HEK293 (cell line): ENCODE results near the gene WDR73.
A peak's percentile ranks its signal among the peaks of the same experiment; 100 is the strongest.

Experiments
- CTCF ChIA-PET: fragments of 350-600 bp; formaldehyde crosslinking; extraction: SDS; loops from one replicate; lab custom pipeline; 2021; ENCODE audit warnings: antibody characterized with exemption; lab: Yijun Ruan, JAX
- POLR2A ChIA-PET: fragments of 300-600 bp; formaldehyde crosslinking; extraction: SDS; loops from one replicate; lab custom pipeline; 2020; ENCODE audit warnings: antibody characterized with exemption, inconsistent platforms; lab: Yijun Ruan, JAX
- H3K27ac ChIP-seq: fragments of 200-500 bp; sonication (Bioruptor generic); 2 replicates; pipeline ENCODE4 v1.5.1; 2014; ENCODE audit warnings: low read depth, low read length, control low read depth, inconsistent platforms; ENCODE audit errors: extremely low read depth
- H3K36me3 ChIP-seq, 2 experiments: fragments of 200-500 bp in 1 of 2; sonication (Bioruptor generic) in 1 of 2; 1 replicate in 1 of 2; 2 replicates in 1 of 2; pipeline ENCODE4 v1.5.1; 2014 to 2017; ENCODE audit warnings: inconsistent platforms in 2 of 2, low read length in 2 of 2; ENCODE audit not compliant: control insufficient read depth in 2 of 2, insufficient read depth in 1 of 2
- H3K4me1 ChIP-seq: fragments of 200-500 bp; sonication (Bioruptor generic); 2 replicates; pipeline ENCODE4 v1.5.1; 2014; ENCODE audit warnings: mild to moderate bottlenecking, low read length, inconsistent platforms; ENCODE audit not compliant: control insufficient read depth, insufficient read depth
- H3K4me3 ChIP-seq: 2 replicates; pipeline ENCODE4 v1.5.1; 2011; ENCODE audit warnings: low read depth, mild to moderate bottlenecking, control low read depth, low read length, moderate library complexity
- H3K9me3 ChIP-seq: fragments of 200-500 bp; sonication (Bioruptor generic); 2 replicates; pipeline ENCODE4 v1.5.1; 2014; ENCODE audit warnings: low read depth, low read length, inconsistent platforms; ENCODE audit not compliant: control insufficient read depth, insufficient read depth
- PRDM4 ChIP-seq: fragments of 450-650 bp; formaldehyde crosslinking; IDR thresholded peaks from 2 replicates; pipeline ENCODE4 v1.5.1; 2017; ENCODE audit warnings: missing biosample characterization, missing genetic modification characterization
- ZFP69B ChIP-seq: fragments of 450-650 bp; formaldehyde crosslinking; IDR thresholded peaks from 2 replicates; pipeline ENCODE4 v1.5.1; 2016; ENCODE audit warnings: missing biosample characterization, missing genetic modification characterization
- ZNF514 ChIP-seq: fragments of 450-650 bp; formaldehyde crosslinking; IDR thresholded peaks from 2 replicates; pipeline ENCODE4 v1.5.1; 2016; ENCODE audit warnings: missing biosample characterization, missing genetic modification characterization
- ZNF654 ChIP-seq: fragments of 450-650 bp; formaldehyde crosslinking; IDR thresholded peaks from 2 replicates; pipeline ENCODE4 v1.5.1; 2016; ENCODE audit warnings: low read depth, missing biosample characterization, missing genetic modification characterization
- ZNF701 ChIP-seq: fragments of 450-650 bp; formaldehyde crosslinking; IDR thresholded peaks from 2 replicates; pipeline ENCODE4 v1.5.1; 2016; ENCODE audit warnings: missing biosample characterization, missing genetic modification characterization
- ZNF704 ChIP-seq: fragments of 450-650 bp; formaldehyde crosslinking; IDR thresholded peaks from 2 replicates; pipeline ENCODE4 v1.5.1; 2016; ENCODE audit warnings: missing biosample characterization, missing genetic modification characterization
- ZNF747 ChIP-seq: fragments of 450-650 bp; formaldehyde crosslinking; IDR thresholded peaks from 2 replicates; pipeline ENCODE4 v1.5.1; 2016; ENCODE audit warnings: missing biosample characterization, missing genetic modification characterization
- ZNF785 ChIP-seq: fragments of 450-650 bp; formaldehyde crosslinking; IDR thresholded peaks from 2 replicates; pipeline ENCODE4 v1.5.1; 2016; ENCODE audit warnings: missing biosample characterization, missing genetic modification characterization
- ZSCAN16 ChIP-seq: fragments of 450-650 bp; formaldehyde crosslinking; IDR thresholded peaks from 2 replicates; pipeline ENCODE4 v1.5.1; 2016; ENCODE audit warnings: missing biosample characterization, missing genetic modification characterization
- ZSCAN30 ChIP-seq: fragments of 450-650 bp; IDR thresholded peaks from 2 replicates; pipeline ENCODE4 v1.5.1; 2018; ENCODE audit warnings: missing biosample characterization, mild to moderate bottlenecking, missing genetic modification characterization, moderate library complexity
- ZSCAN5A ChIP-seq: fragments of 450-650 bp; formaldehyde crosslinking; IDR thresholded peaks from 2 replicates; pipeline ENCODE4 v1.5.1; 2016; ENCODE audit warnings: missing biosample characterization, missing genetic modification characterization
- TF ChIP-seq, protein P1 (sequence below): fragments of 450-650 bp; formaldehyde crosslinking; IDR thresholded peaks from 2 replicates; pipeline ENCODE4 v1.5.1; 2016; ENCODE audit warnings: missing biosample characterization, missing genetic modification characterization
- TF ChIP-seq, protein P2 (sequence below): fragments of 450-650 bp; formaldehyde crosslinking; IDR thresholded peaks from 2 replicates; pipeline ENCODE4 v1.5.0; 2017; ENCODE audit warnings: missing biosample characterization, missing genetic modification characterization, borderline replicate concordance

The WDR73 gene

DNA sequence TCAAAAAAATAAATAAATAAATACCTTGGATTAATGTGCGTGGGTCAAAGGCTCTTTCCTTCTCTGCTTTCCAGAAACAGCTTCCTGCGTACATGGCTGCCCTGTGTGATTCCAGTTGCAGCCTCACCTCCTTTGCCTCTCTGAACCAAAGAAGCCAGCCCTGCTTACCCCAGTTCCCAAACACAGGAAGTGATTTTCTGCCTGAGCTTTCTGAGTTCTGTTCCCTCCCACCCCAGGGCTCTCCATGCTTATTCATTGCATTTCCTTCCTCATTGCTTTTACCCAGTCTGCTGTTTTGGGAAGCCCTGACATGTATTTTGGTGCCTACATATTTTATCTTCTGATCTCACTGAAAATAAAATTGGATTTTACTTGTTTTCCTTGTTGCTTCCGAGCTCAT is 37.8 kb downstream of the WDR73 start (continued):
- no peak for TF ChIP-seq ZSCAN30 (tag by site-specific recombination)
- TF ChIP-seq ZNF514 (tag by site-specific recombination) = no peak
- no peak for TF ChIP-seq ZNF654 (tag by site-specific recombination)
- no peak for TF ChIP-seq ZNF704 (tag by site-specific recombination)
- no peak for TF ChIP-seq ZSCAN16 (tag by site-specific recombination)
- no peak for TF ChIP-seq ZNF785
- TF ChIP-seq PRDM4 (tag by site-specific recombination) = no peak
- TF ChIP-seq, protein P1, sequence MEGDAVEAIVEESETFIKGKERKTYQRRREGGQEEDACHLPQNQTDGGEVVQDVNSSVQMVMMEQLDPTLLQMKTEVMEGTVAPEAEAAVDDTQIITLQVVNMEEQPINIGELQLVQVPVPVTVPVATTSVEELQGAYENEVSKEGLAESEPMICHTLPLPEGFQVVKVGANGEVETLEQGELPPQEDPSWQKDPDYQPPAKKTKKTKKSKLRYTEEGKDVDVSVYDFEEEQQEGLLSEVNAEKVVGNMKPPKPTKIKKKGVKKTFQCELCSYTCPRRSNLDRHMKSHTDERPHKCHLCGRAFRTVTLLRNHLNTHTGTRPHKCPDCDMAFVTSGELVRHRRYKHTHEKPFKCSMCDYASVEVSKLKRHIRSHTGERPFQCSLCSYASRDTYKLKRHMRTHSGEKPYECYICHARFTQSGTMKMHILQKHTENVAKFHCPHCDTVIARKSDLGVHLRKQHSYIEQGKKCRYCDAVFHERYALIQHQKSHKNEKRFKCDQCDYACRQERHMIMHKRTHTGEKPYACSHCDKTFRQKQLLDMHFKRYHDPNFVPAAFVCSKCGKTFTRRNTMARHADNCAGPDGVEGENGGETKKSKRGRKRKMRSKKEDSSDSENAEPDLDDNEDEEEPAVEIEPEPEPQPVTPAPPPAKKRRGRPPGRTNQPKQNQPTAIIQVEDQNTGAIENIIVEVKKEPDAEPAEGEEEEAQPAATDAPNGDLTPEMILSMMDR (tag by site-specific recombination) = no peak
- no peak for TF ChIP-seq ZFP69B (tag by site-specific recombination)

GRCh38 chr15:84611631-84612030 is 42.5 kb downstream of the WDR73 start:
- peaks cover 11 to 18% of the 10 kb centered on the region in 2 experiments; a peak in 2 of 3 replicates for H3K36me3 ChIP-seq
- TF ChIP-seq ZNF701 (tag by site-specific recombination) (no peak), ZNF747 (tag by site-specific recombination) (no peak), ZSCAN5A (tag by site-specific recombination) (no peak)
- TF ChIP-seq, protein P2, sequence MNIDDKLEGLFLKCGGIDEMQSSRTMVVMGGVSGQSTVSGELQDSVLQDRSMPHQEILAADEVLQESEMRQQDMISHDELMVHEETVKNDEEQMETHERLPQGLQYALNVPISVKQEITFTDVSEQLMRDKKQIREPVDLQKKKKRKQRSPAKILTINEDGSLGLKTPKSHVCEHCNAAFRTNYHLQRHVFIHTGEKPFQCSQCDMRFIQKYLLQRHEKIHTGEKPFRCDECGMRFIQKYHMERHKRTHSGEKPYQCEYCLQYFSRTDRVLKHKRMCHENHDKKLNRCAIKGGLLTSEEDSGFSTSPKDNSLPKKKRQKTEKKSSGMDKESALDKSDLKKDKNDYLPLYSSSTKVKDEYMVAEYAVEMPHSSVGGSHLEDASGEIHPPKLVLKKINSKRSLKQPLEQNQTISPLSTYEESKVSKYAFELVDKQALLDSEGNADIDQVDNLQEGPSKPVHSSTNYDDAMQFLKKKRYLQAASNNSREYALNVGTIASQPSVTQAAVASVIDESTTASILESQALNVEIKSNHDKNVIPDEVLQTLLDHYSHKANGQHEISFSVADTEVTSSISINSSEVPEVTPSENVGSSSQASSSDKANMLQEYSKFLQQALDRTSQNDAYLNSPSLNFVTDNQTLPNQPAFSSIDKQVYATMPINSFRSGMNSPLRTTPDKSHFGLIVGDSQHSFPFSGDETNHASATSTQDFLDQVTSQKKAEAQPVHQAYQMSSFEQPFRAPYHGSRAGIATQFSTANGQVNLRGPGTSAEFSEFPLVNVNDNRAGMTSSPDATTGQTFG = no peak
- H3K4me1 ChIP-seq = no peaks in the 10 kb centered on the region
- 0 out of 2 replicates have a peak overlapping the region, but pooled peaks have one; percentile 1 for H3K27ac ChIP-seq
- no peaks in the 10 kb centered on the region for H3K9me3 ChIP-seq
- POLR2A ChIA-PET = no interaction called here
- CTCF ChIA-PET = no interaction called here
- no peak overlapping the region for H3K4me3 ChIP-seq
